HG02840 (cell line): ENCODE data around the gene FHAD1.
"Not testable (repeated sequence)": the region's sequence is repeated elsewhere in the genome, so short reads cannot be mapped to it uniquely, and the experiment has no call there.

Experiments used
- ATAC-seq: cut with Tn5 transposase; IDR thresholded peaks from one replicate; pipeline ENCODE4 v1.9.1; 2021; ENCODE audit warnings: mild to moderate bottlenecking, moderate library complexity, moderate number of reproducible peaks; ENCODE audit not compliant: unreplicated experiment, low FRiP score

The FHAD1 gene

DNA sequence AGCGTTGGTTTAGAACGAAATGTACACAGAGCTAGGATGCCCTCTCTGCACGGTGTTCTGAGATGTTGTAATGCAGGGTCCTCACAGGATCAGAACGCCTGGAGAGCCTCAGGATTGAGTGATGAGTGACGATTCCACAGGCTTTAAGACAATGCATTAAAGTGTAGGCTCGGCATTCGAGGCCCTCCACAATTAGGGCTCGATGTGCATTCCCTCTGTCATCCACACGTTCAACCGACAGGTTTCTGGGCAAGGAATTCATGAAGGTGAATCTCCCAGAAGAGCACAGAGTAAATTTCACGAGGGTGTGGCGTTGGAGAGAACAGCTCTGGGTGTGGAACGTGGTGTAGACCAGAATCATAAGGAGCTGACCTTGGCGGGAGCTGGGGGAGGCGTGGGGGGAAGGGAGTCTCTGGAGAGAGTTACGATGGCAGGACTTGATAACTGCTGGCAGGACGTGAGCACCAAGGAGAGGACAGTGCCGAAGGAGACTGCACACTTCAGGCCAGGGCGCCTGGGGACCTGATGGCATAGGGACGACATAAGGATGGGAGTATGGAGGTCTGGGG, 111.6 kb downstream of the FHAD1 start:
- no peak for ATAC-seq

DNA sequence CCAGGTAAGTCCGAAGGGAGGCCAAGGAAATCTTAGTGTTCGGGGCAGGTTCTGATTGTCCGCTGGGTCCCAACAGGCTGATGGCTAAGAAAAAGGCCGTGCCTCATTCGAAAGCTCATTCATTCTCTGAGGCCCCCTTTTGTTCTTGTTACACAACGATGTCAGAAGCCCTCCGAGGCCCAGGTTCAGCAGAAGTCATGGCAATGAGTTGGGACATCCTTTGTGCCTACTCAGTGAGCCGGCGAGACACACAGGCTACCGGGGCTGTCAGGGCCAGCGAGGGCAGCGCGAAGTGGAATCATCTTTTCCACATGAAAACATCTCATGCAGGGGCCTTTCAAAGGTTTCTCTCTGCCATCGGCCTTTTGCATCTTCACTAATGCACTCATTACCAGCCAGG, 113.7 kb downstream of the FHAD1 start:
- no peak for ATAC-seq

DNA sequence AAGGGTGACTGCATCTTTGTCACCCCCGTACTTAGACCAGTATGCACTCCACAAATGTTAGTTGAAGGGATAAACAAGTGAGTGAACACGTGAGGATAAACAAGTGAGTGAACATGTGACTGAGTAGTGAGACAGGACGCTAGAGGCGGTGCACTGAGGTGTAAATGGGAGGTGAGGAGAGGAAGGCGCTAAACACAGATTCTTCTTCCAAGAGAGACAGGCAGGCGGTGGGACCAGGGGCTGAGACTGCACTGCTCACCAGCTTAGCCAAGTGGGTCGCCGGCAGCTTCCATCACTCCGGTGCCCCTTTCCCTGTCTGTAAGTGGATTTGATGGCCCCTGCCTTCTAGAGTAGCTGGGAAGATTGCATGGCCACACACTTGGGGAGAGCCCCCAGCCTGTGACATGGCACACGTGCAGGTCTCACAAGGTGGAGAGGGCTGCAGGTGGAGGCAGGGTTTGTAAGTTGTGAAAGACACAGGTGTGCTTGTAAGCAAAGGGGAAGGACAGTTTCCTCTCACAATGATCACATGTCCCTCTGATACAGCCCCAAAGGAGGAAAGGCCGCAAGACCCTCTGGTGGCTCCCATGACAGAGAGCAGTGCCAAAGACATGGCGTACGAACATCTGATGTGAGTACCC, 115.2 kb downstream of the FHAD1 start:
- no peak for ATAC-seq

DNA sequence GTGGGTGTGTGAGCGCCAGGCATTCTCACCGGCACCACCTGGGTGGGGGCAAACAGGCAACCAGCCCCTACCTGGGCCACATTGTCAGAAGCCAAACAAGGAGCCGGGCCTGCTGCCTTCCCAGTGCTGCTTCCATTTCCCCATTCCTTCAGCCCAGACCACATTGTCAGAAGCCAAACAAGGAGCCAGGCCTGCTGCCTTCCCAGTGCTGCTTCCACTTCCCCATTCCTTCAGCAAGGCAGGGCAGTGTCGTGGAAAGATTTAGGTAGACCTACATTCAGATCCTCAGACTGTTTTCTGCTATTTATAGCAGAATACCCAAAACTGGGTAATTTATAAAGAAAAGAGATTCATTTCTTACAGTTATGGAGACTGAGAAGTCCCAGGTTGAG, 115.7 kb downstream of the FHAD1 start:
- ATAC-seq: no peak

DNA sequence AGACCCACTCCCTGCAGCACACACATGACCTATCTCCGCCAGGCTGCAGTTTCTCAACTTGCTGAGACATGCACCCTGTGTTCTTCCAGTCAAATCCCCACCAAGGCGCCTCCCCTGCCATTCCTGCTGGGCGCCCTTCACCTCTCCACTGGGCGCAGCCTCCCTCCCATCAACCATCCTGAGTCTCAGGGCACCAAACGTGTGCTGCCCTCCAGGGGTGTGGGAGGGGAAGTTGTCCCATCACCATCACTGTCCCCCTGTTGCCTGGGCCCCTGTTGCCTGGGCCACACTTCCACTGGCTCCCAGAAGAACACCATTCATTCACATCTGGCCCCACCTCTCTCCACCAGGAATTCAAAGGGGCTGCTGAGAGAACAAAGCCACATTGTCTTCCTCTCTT, 117.7 kb downstream of the FHAD1 start:
- ATAC-seq: no peak

DNA sequence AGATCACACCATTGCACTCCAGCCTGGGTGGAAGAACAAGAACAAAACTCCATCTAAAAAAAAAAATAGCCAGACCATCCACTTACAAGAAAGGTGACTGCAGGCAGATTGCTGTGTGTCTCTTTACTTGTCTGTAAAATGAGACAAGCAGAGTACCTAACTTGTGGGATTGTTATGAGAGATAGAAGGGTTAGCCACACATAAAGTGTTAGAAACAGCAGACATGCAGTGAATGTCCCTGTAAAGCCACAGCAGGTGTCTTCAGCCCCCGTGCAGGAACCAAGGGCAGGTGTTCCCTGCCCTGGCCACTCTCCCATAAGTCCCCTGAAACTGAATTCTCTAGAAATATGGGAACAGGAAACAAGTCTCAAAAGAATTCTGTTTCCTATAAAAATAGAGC, 121.9 kb downstream of the FHAD1 start:
- ATAC-seq: no peak

DNA sequence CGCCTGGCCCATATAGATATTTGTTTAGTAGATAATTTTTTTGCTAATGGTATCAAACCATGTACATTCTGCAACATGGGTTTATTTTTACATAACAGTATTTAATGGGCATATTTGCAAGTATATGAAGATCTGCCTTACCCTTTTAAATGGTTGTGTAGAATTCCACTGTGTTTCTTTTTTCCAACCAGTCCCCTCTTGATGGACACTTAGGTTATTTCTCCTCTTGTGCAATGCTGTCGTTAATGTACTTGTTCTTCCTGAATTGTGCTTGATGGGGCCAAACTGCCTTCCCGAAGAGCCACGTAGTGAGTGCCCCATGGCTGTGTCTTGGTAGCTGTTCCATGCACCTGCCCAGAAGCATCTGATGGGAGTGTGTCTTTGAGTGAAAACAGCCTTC, 123.2 kb downstream of the FHAD1 start:
- ATAC-seq: no peak

DNA sequence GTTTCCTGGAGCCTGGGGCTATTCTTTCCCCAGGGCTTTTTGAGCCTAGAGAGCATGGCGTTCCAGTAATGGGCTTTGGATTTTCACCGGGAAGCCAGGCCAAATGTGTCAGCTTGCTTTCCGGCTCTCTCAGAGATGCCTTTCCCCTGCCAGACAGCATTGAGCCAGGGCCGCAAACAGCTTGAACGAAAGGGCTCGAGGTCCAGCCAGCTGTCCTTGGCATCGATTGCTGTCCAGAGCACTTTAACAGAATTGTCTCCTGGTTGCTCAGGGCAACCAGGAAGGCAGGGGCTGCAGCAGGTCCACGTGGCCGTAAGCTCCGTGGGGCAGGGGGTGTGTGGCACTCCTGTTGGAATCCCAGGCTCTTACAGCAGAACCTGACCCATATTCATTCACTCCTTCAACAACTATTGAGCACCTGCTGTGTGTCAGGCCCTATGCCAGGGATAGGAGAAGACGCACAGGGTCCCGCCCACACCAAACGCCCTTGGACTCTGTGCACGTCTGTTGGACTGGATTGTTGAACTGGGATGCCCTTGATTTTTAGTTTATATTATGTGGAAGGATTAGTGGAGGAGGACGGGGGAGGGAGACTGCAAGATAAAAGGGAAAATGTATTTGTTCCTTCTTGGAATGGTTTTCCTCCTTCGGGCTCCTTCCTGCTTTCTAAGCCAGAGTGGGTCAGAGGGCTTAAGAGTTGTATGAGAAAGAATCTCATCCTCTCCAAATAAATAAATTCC, 123.9 kb downstream of the FHAD1 start:
- no peak for ATAC-seq

DNA sequence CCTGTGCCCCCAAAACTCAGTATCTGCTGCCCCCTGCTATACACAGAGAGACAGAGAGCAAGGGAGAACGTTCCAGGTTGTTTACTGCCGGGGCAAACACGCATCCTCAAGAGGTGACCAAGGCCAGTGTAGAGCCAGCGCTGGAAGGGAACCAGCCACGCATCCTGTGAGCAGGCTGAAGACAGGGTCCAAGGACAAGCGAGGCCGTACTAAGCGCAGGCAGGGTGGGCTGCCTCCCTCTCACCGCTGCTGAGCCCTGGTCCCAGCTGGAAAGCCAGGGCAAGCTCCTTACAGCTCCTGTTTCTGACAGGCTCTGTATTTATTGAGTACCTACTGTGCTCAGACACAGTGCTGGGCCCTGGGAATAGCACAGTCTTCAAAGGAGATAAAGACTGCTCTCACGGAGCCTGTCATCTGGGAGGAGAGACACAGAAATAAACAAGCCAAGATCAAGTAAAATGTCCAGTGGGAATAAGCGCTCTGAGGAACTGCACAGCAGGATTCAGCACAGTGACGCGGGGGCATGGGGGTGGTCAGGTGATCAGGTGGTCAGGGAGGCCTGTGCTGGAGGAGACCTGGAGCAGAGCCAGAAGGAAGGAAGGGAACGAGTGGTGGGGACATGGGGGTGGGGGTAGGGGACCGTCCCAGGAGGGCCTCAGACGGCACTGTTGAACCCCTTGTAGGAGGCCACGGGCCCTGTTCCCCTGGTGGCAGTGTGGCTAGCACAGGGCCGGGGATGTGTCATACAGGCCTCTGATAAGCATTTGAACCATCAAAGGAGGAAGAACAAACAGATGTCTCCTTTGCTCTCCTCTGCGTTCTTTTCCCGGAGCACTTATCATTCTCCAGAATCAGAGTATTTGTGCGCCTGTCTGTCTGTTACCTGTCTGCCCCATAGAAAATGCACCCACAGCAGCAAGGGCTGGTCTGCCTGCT, 124.9 kb downstream of the FHAD1 start:
- ATAC-seq: no peak

DNA sequence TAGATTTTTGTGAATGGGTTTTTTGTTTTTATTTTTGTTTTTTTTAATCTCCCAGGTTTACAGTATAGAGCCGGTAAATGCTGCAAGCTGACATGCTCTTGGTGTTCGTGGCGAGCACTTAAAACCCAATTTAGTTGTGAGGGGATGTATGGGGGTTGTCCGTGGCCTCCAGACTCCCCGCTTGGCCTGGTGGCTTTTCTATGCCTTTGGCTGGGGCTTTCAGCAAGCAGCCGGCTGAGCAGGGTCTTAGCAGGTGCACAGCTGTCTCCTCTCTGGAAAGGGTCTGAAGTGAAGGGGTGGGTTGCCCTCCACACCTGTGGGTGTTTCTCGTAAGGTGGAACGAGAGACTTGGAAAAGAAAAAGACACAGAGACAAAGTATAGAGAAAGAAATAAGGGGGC, 131.7 kb downstream of the FHAD1 start:
- ATAC-seq: no peak

DNA sequence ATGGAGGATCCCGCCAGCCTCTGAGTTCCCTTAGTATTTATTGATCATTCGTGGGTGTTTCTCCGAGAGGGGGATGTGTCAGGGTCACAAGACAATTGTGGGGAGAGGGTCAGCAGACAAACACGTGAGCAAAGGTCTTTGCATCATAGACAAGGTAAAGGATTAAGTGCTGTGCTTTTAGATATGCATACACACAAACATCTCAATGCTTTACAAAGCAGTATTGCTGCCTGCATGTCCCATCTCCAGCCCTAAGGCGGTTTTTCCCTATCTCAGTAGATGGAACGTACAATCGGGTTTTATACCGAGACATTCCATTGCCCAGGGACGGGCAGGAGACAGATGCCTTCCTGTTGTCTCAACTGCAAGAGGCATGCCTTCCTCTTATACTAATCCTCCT, 132.1 kb downstream of the FHAD1 start:
- ATAC-seq: not testable (repeated sequence)

DNA sequence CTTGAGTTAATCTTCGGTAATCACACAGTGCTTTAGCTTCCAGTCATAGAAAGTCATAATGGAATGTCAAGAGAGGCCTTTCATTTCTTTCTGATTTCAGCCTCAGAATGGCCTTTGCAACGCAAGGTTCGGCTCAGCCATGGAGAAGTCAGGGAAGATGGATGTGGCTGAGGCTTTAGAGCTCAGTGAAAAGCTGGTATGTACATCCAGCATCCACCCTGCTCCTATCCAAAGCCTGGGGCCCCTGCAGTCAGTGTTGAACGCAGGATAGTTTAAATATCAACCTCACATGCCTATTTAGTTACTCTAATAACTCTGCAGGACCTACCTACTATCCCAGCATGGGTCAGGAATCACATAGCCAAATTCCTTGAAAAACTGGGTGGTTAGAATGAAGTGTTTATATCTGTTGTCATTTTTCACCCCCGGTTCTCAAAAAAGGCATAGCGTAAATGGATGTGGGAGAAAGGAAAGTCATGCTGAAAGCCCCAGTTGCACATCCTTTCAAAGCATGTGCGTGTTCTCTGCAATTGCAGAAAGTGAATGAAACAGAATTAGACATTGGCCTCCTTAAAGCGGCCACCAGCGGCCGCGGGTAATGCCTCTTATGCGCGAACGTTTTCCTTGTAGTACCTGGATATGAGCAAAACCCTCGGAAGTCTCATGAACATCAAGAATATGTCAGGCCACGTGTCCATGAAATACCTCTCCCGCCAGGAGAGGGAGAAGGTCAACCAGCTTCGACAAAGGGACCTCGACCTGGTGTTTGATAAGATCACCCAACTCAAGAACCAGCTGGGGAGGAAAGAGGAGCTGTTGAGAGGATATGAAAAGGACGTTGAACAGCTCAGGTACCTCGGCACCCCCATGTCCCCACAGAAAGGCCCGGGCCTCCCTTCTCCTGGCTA, 133.8 kb downstream of the FHAD1 start:
- ATAC-seq: no peak

DNA sequence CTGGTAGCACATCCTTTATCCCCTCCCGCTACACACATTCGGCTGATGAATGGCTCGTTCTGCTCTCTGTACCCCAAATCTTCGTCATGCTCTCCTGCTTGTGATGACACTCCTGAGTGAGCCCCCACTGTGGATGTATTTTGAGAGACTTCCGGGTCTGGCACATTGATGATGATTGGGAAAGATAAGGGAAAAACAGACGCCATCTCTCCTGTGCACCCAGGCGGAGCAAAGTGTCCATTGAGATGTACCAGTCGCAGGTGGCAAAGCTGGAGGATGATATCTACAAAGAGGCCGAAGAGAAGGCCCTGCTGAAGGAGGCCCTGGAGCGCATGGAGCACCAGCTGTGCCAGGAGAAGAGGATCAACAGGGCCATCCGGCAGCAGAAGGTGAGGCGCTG, 134.8 kb downstream of the FHAD1 start:
- no peak for ATAC-seq

DNA sequence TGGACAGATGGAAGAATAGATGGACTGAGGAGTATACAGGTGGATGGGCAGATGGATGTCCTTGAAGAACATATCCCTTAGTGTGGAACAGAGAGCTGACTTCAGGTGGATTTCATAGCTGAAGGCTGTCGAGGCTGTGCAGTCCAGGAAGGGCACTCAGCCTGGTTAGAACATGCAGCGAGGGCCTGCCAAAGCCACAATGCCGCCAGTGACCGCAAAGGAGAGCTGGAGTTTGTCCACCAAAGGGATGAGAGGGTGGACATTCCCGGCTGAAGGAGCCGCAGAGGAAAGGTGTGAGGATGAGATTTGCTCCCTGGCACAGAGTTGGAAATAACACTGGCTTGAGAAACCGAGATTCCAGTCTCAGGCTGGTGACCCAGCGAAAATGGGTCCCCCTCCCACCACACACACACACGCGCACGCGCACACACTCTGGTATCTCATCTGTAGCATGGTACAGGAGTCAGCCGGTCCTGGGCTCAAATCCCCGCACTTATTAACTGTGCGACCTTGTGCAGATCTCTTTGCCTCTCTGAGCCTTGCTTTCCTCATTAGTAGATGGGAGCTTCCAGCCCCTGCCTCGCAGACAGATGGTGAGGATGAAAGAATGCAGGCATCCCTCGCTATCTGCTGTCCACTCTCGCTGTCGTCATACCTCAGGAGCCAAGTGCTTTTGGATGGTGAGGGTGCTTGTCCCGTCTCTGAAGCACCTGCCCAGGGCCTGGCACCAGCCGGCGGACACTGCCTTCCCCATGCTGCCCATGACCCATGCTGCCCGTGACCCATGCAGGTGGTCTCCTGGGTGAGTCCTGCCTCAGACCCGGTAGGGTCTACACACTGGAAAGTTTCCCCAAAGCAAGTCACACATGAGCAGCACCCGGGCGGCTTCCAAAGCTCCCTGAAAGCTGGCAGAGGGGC, 135.8 kb downstream of the FHAD1 start:
- ATAC-seq: no peak

DNA sequence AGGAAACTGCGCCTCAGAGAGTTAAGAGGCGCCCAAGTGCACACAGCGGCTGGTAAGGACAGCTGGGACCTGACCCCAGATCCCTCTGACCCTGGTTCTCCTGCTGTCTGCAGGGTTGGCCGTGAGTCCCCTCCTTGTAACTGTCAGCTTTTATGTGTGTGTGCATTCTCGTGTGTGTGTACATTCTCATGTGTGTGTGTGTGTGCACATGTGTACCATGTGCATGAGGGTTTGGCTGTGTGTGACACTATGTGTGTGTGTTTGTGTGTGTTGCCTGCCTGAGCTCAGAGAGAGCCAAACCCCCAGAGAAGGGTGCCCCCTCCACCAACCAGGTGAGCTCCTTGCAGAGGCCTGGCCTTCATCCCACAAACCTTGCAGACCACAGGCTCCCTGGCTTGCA, 136.8 kb downstream of the FHAD1 start:
- no peak for ATAC-seq

DNA sequence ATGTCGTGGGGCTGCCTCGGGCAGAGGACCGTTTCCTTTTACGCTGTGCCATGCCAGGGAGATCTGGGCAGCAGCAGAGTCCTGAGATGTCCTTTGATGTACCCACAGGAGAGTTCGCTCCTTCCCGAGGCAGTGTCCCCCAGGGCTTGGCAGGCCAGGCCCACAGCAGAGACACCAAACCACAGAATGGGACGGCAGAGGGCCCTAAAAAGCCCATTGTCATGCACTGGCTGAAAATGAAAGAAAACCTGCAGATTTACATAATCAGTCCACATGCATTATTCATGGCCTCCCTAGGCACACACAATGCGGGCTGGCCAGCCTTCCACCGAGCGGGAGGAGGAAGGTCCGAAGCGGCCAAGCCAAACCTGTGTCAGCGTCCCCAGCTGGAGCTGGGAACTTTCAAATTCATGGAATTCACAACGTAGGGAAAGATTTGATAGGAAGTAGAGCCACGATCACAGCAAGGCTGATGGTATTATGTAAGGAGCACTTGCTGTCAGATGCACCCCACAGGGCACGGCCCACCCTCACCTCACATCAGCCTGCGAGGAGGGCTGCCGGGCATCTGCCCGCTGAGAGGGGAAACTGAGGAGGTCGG, 137.4 kb downstream of the FHAD1 start:
- ATAC-seq: no peak

DNA sequence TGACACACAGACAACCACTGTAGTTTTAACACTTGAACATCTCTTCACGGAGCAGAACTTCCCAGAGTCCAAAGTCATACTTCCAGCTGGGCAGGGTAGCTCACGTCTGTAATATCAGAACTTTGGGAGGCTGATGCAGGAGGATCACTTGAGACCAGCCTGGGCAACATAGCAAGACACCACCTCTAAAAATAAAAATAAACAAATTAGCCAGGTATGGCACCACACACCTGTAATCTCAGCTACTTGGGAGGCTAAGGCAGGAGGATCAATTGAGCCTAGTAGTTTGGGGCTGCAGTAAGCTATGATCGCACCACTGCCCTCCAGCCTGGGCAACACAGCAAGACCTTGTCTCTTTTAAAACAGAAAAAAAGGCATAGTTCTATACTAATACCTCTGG, 138.4 kb downstream of the FHAD1 start:
- no peak for ATAC-seq

DNA sequence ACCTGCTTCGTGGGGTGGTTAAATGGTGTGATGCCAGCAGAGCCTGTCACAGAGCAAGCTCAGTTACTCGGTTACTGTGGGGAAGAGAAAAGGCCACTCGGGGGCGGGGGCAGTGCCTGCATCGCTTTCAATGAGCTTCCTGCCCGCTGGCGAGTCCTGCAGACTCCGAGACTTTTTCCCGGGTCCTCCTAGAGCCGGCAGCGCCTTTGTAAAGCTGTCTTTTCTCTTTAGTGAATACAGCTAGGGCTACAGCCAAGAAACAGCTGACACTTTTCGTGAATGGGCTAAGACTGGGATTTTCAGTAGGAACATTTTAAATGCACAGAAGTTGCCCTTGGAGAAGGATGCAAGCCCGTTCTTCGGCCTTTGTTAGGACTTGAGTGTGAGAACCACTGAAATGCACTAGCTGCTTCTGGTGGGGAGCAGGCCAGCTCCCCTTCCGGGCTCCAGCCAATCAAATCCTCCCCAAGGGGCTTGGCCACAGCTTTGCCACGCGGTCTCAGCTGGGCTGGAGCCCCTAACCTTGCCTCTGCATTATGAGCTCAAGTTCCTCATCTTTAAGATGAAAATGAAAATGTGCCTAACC, 139.2 kb downstream of the FHAD1 start:
- ATAC-seq: no peak
